M059J (cell line): ENCODE data around the gene DCST1. TPM values are rescaled to one million over a fixed set of nuclear protein-coding genes. Genes with fewer than 3 reads are reported as not detected.

Experiments used
- DNase-seq: peaks from one replicate; pipeline ENCODE4 v3.0.0-alpha.2; 2012; ENCODE audit warnings: low read depth
- total RNA-seq: library from RNA; depleted of rRNA; stranded (reverse); fragments of >200 nt; shearing (Covaris generic); gene quantifications from 2 replicates; pipeline ENCODE4 v1.2.3, GENCODE V29; 2014

DCST1 gene
- total RNA-seq, 1 experiment from 2014 or later, result not detected

GRCh38 chr1:155034318-155035208 lies 939 bp downstream of the DCST1 start:
- no peak for DNase-seq

- DNase-seq, result no peak
Measured at GRCh38 chr1:155035936-155036335, 2.3 kb downstream of the DCST1 start.

DNA sequence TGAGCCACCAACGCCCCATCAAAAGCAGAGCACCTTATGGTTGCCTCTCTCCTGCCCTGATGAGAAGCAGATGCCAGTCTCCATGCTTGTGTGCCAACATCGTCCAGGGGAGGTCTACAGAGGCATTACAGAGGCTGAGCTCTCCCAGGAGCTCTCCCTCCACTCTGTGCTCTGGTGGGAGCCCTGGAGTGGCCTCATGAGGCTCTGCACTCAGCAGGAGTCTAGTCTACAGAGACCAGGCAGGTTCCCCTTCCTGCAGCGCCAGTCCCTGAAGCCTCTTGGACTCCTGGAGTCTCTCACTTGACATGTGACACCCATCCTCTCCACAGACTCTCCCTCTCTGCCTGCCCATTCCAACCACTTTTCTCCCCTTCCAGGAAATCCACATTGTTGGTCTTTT lies 3.4 kb downstream of the DCST1 start:
- no peak for DNase-seq

- DNase-seq, result no peak
Measured at GRCh38 chr1:155037851-155038441, 4.3 kb downstream of the DCST1 start.

DNA sequence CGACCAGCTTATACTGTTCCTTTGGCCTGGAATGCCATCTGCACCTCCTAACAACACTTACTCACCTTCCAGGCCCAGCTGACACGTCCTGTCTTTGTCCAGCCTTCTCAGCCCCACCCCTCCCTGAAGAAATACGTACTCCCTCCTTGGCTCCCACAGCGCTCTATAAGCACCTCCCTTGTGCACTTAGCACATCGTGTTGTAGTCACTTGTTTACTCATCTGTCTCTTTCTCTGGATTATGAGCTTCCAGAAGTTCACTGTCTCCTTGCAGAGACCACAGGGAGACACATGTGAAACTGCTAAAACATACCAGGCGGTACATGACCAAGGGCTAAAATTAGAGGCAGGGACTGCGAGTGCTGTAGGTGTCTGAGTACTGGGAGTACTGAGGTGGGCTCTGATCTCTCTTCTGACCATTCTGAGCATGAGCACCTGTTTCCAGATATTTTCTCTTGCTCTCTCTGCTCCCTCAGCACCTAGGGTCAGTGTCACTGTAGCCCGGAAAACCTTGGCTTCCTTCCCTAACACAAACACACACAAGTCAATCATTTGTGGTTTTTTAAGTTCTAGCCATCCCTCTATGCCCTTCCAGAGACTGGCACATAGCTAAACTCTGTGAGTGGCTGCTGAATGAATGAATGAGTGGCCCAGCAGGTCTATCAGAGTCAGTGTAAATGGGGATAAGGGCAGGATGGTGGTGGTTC lies 5.1 kb downstream of the DCST1 start:
- peak; percentile 68 for DNase-seq

GRCh38 chr1:155039308-155039669 lies 5.7 kb downstream of the DCST1 start:
- DNase-seq, result no peak

GRCh38 chr1:155040358-155041093 lies 6.9 kb downstream of the DCST1 start:
- DNase-seq, result no peak

DNA sequence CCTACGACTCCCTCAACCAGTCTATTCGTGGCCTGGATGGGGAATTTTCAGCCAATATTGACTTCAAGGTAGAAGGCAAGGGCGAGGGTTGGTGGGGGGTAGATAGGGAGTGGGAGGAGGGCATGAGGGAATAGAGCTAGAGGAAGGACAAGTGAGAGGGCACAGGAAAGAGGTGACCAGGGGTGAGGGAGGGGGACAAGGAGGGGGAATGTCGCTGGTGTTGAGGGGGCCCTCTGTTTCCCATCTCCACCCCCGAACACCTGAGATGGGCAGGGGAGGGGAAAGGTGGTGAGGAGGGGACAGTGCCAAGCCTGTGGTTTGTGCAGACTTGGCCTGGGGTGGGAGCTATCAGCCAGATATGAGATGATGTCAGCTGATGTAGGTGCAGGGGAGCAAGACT lies 9.2 kb downstream of the DCST1 start:
- no peak for DNase-seq

DNA sequence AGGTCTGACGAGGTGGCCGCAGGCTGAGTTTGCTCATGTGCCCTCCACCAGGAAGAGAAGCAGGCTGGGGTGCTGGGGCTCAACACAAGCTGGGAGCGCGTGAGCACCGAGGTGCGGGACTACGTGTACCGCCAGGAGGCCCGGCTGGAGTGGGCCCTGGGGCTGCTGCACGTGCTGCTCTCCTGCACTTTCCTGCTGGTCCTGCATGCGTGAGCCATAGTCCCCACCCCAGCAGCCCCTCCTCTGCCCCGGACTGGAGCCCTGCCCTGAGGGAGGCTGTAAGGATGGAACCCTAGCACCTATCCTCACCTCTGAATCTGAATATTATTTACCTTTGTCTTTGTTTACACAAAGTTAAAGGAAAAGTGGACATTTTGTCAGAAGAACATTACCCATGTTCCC lies 9.7 kb downstream of the DCST1 start:
- no peak for DNase-seq

GRCh38 chr1:155043793-155044192 lies 10.2 kb downstream of the DCST1 start:
- DNase-seq, result no peak

DNA sequence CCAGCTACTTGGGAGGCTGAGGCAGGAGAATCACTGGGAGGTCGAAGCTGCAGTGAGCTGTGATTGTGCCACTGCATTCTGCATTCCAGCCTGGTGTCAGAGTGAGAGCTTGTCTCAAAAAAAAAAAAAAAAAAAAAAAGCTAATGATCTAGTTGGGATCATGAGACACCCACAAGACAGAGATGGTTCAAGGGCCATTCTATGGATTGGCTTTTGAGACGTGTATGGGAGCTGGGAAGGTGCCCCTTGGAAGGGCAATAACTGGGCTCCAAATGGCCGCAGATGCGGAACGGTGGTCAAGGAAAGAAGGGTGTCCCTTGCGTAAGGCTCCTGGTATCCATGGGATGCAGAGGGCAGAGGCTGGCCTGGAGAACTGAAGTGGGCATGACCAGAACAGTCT lies 10.7 kb downstream of the DCST1 start:
- no peak for DNase-seq

- peak; percentile 87 for DNase-seq
Measured at GRCh38 chr1:155044812-155045657, 11.4 kb downstream of the DCST1 start.

GRCh38 chr1:155048449-155049334 lies 15.1 kb downstream of the DCST1 start:
- DNase-seq, result no peak

DNA sequence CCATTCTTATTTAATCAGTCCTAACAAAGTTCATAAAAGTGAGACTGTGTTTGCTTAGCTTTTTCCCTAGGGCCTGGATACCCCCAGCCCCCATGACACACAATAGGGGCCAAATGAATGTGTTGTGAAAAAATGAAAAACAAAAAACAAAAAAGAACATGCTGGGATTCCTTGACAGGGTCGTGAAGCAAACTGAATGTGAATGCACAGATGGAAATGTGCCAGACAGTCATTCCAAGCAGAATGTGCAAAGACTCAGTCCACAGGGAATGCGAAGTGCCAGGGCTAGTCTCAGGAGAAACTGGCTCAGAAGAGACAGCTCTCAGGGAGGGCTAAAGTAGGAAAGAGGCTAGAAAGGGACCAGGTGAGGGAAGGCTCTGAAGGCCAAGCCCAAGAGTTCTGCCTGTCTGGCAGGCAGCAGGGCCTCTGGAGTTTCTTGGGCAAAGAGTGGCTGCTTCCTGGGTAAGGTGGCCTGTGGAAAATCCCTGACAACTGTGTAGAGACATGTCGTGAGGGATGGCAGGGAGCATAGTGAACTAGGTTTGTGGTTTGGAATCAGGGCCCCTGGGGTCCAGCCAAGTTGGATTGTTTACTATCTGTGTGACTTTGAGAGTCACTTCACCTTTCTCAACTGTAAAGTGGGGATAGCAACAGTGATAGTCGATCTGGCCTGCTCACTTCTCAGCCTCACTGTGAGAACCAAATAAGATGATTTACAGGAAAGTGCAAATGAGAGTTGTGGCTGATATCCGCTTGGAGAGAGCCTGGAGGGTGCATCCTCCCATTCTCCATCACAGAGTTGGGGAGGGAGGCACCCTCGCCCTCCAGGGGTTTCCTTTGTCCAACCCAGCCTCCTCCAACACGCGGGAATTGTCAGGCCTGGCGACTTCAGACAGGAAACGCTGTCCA lies 16.3 kb downstream of the DCST1 start:
- peak; percentile 74 for DNase-seq

- DNase-seq, result peak; percentile 78
Measured at GRCh38 chr1:155050560-155051341, 17.1 kb downstream of the DCST1 start, which contains the start of gene ADAM15. TSS of gene ADAM15 (plus strand) at chr1:155051316. CDS start at chr1:155051387, 71 bp downstream.

- no peak for DNase-seq
Measured at GRCh38 chr1:155051342-155051776, 17.7 kb downstream of the DCST1 start.

- DNase-seq, result peak; percentile 61
Measured at GRCh38 chr1:155051777-155052398, 18.3 kb downstream of the DCST1 start.
